VCaP (cell line): ENCODE measurements around the gene SOCS1.
A peak's percentile ranks its signal among the peaks of the same experiment; 100 is the strongest.

ENCODE experiments used
- H3K27ac ChIP-seq: fragments of 450-650 bp; 2 replicates; pipeline ENCODE4 v1.5.1; 2017
- TF ChIP-seq, protein P1 (sequence below): fragments of 450-650 bp; conservative IDR thresholded peaks from 2 replicates; pipeline ENCODE4 v1.5.1; 2017; ENCODE audit warnings: mild to moderate bottlenecking, moderate library complexity

Gene SOCS1

GRCh38 chr16:11298143-11298900, 42.3 kb upstream of the SOCS1 start:
- H3K27ac ChIP-seq, result peak overlapping the region; percentile 92
- TF ChIP-seq, protein P1, sequence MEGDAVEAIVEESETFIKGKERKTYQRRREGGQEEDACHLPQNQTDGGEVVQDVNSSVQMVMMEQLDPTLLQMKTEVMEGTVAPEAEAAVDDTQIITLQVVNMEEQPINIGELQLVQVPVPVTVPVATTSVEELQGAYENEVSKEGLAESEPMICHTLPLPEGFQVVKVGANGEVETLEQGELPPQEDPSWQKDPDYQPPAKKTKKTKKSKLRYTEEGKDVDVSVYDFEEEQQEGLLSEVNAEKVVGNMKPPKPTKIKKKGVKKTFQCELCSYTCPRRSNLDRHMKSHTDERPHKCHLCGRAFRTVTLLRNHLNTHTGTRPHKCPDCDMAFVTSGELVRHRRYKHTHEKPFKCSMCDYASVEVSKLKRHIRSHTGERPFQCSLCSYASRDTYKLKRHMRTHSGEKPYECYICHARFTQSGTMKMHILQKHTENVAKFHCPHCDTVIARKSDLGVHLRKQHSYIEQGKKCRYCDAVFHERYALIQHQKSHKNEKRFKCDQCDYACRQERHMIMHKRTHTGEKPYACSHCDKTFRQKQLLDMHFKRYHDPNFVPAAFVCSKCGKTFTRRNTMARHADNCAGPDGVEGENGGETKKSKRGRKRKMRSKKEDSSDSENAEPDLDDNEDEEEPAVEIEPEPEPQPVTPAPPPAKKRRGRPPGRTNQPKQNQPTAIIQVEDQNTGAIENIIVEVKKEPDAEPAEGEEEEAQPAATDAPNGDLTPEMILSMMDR, result no peak

GRCh38 chr16:11297492-11298142, 41.6 kb upstream of the SOCS1 start:
- TF ChIP-seq, protein P1, result peak; percentile 30
- H3K27ac ChIP-seq, result peak overlapping the region; percentile 92

DNA sequence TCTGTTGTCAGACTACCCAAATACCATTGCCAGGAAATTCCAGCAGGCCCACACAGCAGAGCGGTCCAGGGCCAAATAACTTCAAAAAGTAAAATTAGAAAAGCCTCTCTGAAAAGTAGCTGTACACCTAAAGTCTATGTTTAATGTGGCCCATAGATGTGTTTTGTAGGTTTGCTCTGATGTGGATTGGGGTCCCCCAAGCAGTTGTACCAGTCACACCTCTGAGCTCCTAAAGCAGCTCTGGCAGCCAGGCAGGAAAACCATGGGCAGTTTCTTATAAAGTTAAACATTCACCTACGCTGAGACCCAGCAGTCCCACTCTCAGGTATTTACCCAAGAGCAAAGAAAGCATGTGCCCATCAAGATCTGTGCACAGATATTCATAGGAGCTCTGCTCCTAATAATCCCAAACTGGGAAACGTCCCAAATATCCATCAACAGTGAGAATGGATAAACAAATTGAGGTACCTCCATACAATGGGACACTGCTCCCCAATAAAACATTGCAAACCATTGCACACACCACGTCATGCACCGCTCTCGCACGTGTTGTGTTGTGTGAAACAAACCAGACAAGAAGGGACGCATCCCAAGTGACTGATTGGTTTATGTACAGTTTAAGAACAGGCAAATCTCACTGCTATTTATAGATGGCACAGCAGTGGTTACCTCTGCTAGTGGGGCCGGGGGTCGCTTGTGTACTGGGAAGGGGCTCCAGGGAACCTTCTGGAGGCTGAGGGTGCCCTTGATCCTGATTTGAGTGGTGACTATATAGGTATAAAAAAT, 40.9 kb upstream of the SOCS1 start:
- peak overlapping the region; percentile 92 for H3K27ac ChIP-seq
- TF ChIP-seq, protein P1, result no peak

DNA sequence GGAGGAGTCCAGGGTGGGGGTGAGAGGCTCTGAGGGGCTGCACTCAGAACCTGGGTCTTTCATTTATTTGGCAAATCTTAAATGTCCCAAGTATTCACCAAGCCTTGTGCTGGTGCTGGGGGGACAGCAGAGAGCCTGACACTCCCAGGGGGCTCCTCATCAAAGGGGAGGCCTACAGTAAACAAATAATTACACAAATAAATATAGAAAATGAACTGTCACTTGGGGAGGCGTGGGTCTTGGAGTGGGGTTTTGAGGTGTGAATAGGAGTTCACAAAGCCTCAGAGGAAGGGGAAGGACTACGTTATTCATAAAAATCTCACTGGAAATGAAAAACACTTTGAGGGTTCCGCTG, 40.3 kb upstream of the SOCS1 start:
- H3K27ac ChIP-seq, result peak overlapping the region; percentile 92
- TF ChIP-seq, protein P1, result no peak

DNA sequence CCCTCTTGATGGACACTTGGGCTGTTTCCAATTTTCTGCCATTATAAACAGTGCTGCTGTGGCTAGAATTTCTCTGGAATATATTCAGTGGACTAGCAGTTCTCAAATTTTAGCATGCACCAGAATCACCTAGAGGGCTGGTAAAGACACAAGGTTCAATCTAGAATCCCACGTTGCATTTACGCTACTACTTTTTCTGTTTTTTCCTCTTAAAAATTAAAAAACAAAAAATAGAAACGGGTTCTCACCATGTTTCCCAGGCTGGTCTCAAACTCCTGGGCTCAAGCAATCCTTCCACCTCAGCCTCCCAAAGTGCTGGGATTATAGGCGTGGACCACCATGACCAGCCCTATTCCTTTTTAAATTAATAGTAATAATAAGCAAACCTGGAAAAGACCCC, 39.7 kb upstream of the SOCS1 start:
- TF ChIP-seq, protein P1, result no peak
- H3K27ac ChIP-seq, result peak overlapping the region; percentile 92

GRCh38 chr16:11292076-11292748, 36.2 kb upstream of the SOCS1 start:
- TF ChIP-seq, protein P1, result no peak
- H3K27ac ChIP-seq, result no peak overlapping the region
